Lung (tissue), 13 donors: ENCODE data around the gene ENTHD1. TPM values are rescaled to one million over a fixed set of nuclear protein-coding genes. Genes with fewer than 3 reads are reported as not detected.

Source experiments
- ATAC-seq: fragments of 200-7000 bp; cut with Tn5 transposase; one replicate; pipeline ENCODE4 v1.9.1; 2020; ENCODE audit warnings: moderate number of reproducible peaks; ENCODE audit not compliant: insufficient read depth, low FRiP score
- DNase-seq, 3 donors: peaks; one replicate each; pipeline ENCODE4 v3.0.0-alpha.2; 2013 to 2017
- H3K27ac ChIP-seq, 2 donors: one replicate each; pipeline ENCODE4 v1.5.1; 2013; ENCODE audit warnings: mild to moderate bottlenecking in 2 of 2, moderate library complexity in 2 of 2, control low read depth in 1 of 2, inconsistent platforms in 1 of 2, low read depth in 1 of 2, low read length in 1 of 2
- H3K27me3 ChIP-seq, 3 donors: one replicate each; pipeline ENCODE4 v1.5.1; 2013; ENCODE audit warnings: low read length in 2 of 3; ENCODE audit not compliant: control insufficient read depth in 3 of 3, insufficient read depth in 3 of 3
- H3K36me3 ChIP-seq, 4 donors: one replicate each; pipeline ENCODE4 v1.5.1; 2013; ENCODE audit warnings: low read length in 4 of 4, mild to moderate bottlenecking in 1 of 4, moderate library complexity in 1 of 4; ENCODE audit not compliant: control insufficient read depth in 4 of 4, insufficient read depth in 4 of 4
- H3K4me1 ChIP-seq, 5 donors: one replicate each; pipeline ENCODE4 v1.5.1; 2013; ENCODE audit warnings: low read length in 5 of 5, mild to moderate bottlenecking in 2 of 5, moderate library complexity in 1 of 5; ENCODE audit not compliant: control insufficient read depth in 5 of 5, insufficient read depth in 5 of 5
- H3K4me3 ChIP-seq: one replicate; pipeline ENCODE4 v1.5.1; 2013; ENCODE audit warnings: mild to moderate bottlenecking, control low read depth, moderate library complexity
- H3K9ac ChIP-seq, 2 donors: one replicate each; pipeline ENCODE4 v1.5.1; 2013; ENCODE audit warnings: low read length in 2 of 2, control low read depth in 1 of 2; ENCODE audit not compliant: insufficient read depth in 1 of 2
- H3K9me3 ChIP-seq, 4 donors: one replicate each; pipeline ENCODE4 v1.5.1; 2013; ENCODE audit warnings: low read length in 3 of 4, mild to moderate bottlenecking in 1 of 4, moderate library complexity in 1 of 4; ENCODE audit not compliant: control insufficient read depth in 4 of 4, insufficient read depth in 3 of 4
- CTCF ChIP-seq: IDR thresholded peaks from 2 replicates; pipeline ENCODE4 v1.5.1; 2012; ENCODE audit warnings: mild to moderate bottlenecking; ENCODE audit errors: control extremely low read depth, extremely low read depth
- WGBS, 2 donors: extraction: QIAGEN DNeasy Blood & Tissue Kit; methylation state at CpG; one replicate each; pipeline ENCODE4 v1.1.7; 2013; 5-methylcytosine and 5-hydroxymethylcytosine counted together
- polyA plus RNA-seq, 2 donors: library from polyadenylated mRNA; stranded (reverse); fragments of 200-250 nt; gene quantifications; one replicate each; pipeline ENCODE4 v1.2.1, GENCODE V29; 2013
- small RNA-seq: library from RNA; depleted of rRNA; stranded (forward); fragments of <200 nt; gene quantifications from one replicate; pipeline ENCODE3, GENCODE V24; 2014; ENCODE audit warnings: low replicate concordance
- total RNA-seq, 2 donors: library from RNA; depleted of rRNA in 1 of 2; stranded (reverse); fragments of >200 nt in 1 of 2; gene quantifications; one replicate each; pipeline ENCODE4 v1.2.1, GENCODE V29; 2014 to 2021
- donor health status: control.
- donor health status: control.
- donor health status: Bipolar disorder and iron deficiency.
- donor health status: healthy.
- donor health status: DM: yes; HTN: yes; CAD: no.

The ENTHD1 gene
- total and polyA plus RNA-seq, 4 donors = 0.04 to 0.15 TPM; not detected in 2

DNA sequence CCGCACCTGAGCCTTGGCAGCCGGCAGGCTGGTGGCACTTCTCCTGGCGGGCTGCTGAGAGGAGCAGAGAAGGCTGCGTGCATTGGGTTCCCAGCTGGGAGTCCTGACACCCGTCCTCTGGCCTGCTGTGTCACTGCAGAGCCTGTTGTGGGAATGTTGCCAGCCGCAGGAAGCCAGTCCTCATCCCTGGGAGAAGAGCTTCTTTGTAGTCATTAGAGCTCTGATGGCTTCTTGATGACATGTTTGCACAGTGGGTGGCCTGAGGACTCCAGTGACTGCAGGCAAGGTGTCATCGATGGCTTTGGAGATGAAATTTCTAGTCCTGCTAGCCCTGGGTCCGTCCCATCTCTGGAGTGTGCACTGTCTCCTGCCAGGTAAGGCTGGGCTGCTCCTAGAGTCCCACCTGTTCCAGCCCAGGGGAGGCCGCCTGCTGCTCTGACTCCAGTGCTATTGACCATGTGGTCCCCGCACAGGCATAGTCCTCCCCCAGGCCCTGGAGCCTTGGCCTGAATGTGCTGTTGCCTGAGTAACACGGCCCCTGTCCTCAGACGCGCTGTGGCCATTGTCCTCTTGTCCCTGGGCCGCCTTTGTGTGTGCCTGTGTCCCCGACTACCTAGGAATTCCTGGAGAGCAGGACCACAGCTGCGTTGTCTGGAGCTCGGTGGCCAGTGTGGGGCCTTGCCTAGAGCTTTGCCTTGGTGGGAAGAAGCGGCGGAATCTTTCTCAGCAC is 193.8 kb downstream of the ENTHD1 start:
- peaks cover 0 to 4% (median 0%) of the 10 kb centered on the region in 4 donors for H3K9me3 ChIP-seq
- no peak for ATAC-seq
- TF ChIP-seq CTCF = no peak
- DNase-seq = peak; percentile 33 to 52 (median 46)
- no peak overlapping the region for H3K9ac ChIP-seq
- no peaks in the 10 kb centered on the region for H3K36me3 ChIP-seq
- H3K27ac ChIP-seq = no peak overlapping the region
- no peak overlapping the region for H3K4me3 ChIP-seq
- H3K4me1 ChIP-seq = peaks cover 0 to 18% (median 4%) of the 10 kb centered on the region in 5 donors
- H3K27me3 ChIP-seq = peaks cover 0 to 17% (median 4%) of the 10 kb centered on the region in 3 donors
- 76 to 88% methylated on average over 19 of the region's 19 CpGs for WGBS, 2 donors

- H3K27ac ChIP-seq = no peak overlapping the region
- H3K4me3 ChIP-seq = no peak overlapping the region
These were observed 195.7 kb downstream of the ENTHD1 start for GRCh38 chr22:39697790-39698430.

GRCh38 chr22:39693943-39694500 is 199.5 kb downstream of the ENTHD1 start:
- no peak for DNase-seq

More at GRCh38 chr22:39697790-39698430, 195.7 kb downstream of the ENTHD1 start:
- H3K27me3 ChIP-seq = peaks cover 0 to 23% (median 0%) of the 10 kb centered on the region in 3 donors
- H3K9ac ChIP-seq = no peak overlapping the region
- H3K4me1 ChIP-seq = peaks cover 0 to 7% (median 0%) of the 10 kb centered on the region in 5 donors
- H3K9me3 ChIP-seq = peaks cover 0 to 2% (median 0%) of the 10 kb centered on the region in 4 donors
- no peak for TF ChIP-seq CTCF
- no peaks in the 10 kb centered on the region for H3K36me3 ChIP-seq
- 65 to 73% methylated on average over 14 of the region's 14 CpGs for WGBS, 2 donors
- DNase-seq (no peak), ATAC-seq (no peak)

More at GRCh38 chr22:39693943-39694500, 199.5 kb downstream of the ENTHD1 start:
- peaks cover 0 to 13% (median 0%) of the 10 kb centered on the region in 5 donors for H3K4me1 ChIP-seq
- no peak overlapping the region for H3K9ac ChIP-seq
- ATAC-seq = no peak
- no peaks in the 10 kb centered on the region for H3K36me3 ChIP-seq
- peaks cover 0 to 34% (median 8%) of the 10 kb centered on the region in 3 donors for H3K27me3 ChIP-seq
- no peak for TF ChIP-seq CTCF
- no peak overlapping the region for H3K4me3 ChIP-seq
- H3K27ac ChIP-seq = no peak overlapping the region
- WGBS, 2 donors = 55 to 62% methylated on average over 12 to 14 of the region's 14 CpGs
- H3K9me3 ChIP-seq = peaks cover 0 to 2% (median 0%) of the 10 kb centered on the region in 4 donors

Small RNA genes within 50 kb of the gene (small RNA-seq; reads per million reads assigned to genes)
- not detected for gene RN7SKP210

Other genes with a start within 250 kb of the ENTHD1 start
- 1 to 10 TPM; 2.8 to 6.9 TPM for gene GRAP2, start 7.3 kb upstream of the ENTHD1 start, total RNA-seq
- gene GRAP2, start 7.3 kb upstream of the ENTHD1 start, polyA plus RNA-seq = 1 to 10 TPM; 1.9 to 5.5 TPM
- under 1 TPM; 0.31 to 0.57 TPM for gene TMA7B, start 66.6 kb upstream of the ENTHD1 start, total RNA-seq
- under 1 TPM; 0.35 to 0.41 TPM for gene TMA7B, start 66.6 kb upstream of the ENTHD1 start, polyA plus RNA-seq
- gene FAM83F, start 101.2 kb upstream of the ENTHD1 start, total RNA-seq = 1 to 10 TPM; 1.0 to 3.0 TPM
- gene FAM83F, start 101.2 kb upstream of the ENTHD1 start, polyA plus RNA-seq = under 1 TPM; 0.53 to 0.85 TPM